Hematopoietic multipotent progenitor cell treated with erythropoietin and hydrocortisone succinate and interleukin-3 and kit ligand, for 6 days (in vitro differentiated cells): ENCODE measurements around the gene FSCN2.
A peak's percentile ranks its signal among the peaks of the same experiment; 100 is the strongest.
"Not testable (repeated sequence)": the region's sequence is repeated elsewhere in the genome, so short reads cannot be mapped to it uniquely, and the experiment has no call there.

Source experiments
- DNase-seq: peaks from one replicate; pipeline ENCODE4 v3.0.0-alpha.2; 2015

Gene FSCN2

GRCh38 chr17:81580481-81580880 is 52.3 kb downstream of the FSCN2 start:
- peak; percentile 53 for DNase-seq

GRCh38 chr17:81581758-81582157 is 53.6 kb downstream of the FSCN2 start:
- no peak for DNase-seq

DNA sequence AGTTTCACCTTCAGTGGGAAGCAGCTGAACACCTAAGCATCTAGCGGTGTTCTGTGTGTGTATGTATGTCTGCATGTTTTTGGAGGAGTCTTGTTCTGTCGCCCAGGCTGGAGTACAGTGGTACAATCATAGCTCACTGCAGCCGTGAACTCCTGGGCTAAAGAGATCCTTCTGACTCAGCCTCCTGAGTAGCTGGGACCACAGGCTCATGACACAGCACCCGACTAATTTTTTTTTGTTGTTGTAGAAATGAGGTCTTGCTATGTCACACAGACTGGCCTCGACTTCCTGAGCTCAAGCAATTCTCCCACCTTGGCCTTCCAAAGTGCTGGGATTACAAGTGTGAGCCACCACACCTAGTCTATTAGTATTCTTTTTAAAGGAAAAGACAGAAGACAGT is 54.2 kb downstream of the FSCN2 start:
- no peak for DNase-seq

DNA sequence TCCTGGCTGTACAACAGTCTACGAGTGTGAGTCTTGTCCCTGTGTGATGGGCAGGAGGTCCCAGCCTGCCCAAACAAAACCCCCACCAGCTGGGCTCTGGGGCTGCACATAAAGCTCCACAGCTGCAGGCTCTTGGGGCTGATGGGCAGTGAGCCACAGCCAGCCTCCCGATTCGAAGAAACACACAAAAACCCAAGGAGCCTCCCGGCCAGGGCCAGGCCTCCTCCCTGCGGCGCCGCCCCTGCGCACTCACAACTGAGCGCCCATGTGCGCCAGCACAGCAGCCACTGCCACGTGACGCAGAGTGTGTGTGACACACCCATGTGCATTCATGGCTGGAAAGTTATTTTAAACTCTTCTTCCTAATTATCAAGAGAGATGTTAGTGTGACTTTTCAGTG is 54.6 kb downstream of the FSCN2 start:
- no peak for DNase-seq

GRCh38 chr17:81583589-81584342 is 55.6 kb downstream of the FSCN2 start:
- DNase-seq, result no peak

DNA sequence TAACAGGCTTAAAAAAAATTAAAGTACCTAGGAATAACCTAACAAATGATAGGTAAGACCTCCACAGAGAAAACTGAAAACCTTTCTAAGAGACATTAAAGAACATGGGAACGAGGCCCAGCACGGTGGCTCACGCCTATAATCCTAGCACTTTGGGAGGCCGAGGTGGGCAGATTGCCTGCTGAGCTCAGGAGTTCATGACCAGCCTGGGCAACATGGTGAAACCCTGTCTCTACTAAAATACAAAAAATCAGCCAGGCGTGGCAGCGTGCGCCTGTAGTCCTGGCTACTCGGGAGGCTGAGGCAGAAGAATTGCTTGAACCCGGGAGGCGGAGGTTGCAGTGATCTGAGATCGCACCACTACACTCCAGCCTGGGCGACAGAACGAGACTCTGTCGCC is 56.6 kb downstream of the FSCN2 start:
- not testable (repeated sequence) for DNase-seq

DNA sequence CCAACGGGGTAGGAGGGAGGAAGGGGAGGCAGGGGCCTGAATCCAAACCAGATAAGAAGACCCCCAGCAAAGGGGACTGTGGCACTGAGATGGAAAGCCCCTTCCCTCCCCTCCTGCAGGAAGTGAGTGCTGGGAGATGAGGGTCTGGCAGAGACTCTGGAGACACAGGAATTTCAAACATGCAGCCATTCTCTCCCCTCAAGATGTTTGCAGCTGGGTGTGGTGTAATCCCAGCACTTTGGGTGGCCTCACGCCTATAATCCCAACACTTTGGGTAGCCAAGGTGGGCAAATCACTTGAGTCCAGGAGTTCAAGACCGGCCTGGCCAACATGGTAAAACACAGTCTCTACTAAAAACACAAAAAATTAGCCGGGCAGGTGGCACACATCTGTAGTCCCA is 57.9 kb downstream of the FSCN2 start:
- no peak for DNase-seq
